Memory B cell (primary cell): Measurements from ENCODE around the gene DOCK4.

Experiments used
- ATAC-seq: fragments of 150-1000 bp; cut with Tn5 transposase; 2 replicates; pipeline ENCODE4 v1.10.0; 2021; ENCODE audit warnings: low read depth, mild to moderate bottlenecking, moderate library complexity
- DNase-seq, 2 donors: peaks; one replicate each; pipeline ENCODE4 v3.0.0; 2022; ENCODE audit warnings: low spot score in 2 of 2
- H3K27ac Mint-ChIP-seq: one replicate; pipeline ENCODE4 v1.8.0; 2022; ENCODE audit warnings: mild to moderate bottlenecking, moderate library complexity, mixed read lengths
- H3K27me3 Mint-ChIP-seq: one replicate; pipeline ENCODE4 v1.8.0; 2022; ENCODE audit warnings: mixed read lengths
- H3K36me3 Mint-ChIP-seq: one replicate; pipeline ENCODE4 v1.8.0; 2022; ENCODE audit warnings: mild to moderate bottlenecking, mixed read lengths
- H3K4me1 Mint-ChIP-seq: one replicate; pipeline ENCODE4 v1.8.0; 2022; ENCODE audit warnings: mixed read lengths
- H3K4me3 Mint-ChIP-seq: one replicate; pipeline ENCODE4 v1.8.0; 2022; ENCODE audit warnings: mild to moderate bottlenecking, moderate library complexity, mixed read lengths
- H3K9me3 Mint-ChIP-seq: one replicate; pipeline ENCODE4 v1.8.0; 2022; ENCODE audit warnings: mixed read lengths

Gene DOCK4

GRCh38 chr7:111762799-111763198, 443.4 kb downstream of the DOCK4 start:
- ATAC-seq = no peak
- Mint-ChIP-seq H3K27ac (no peak overlapping the region), H3K4me1 (no peaks in the 10 kb centered on the region)

DNA sequence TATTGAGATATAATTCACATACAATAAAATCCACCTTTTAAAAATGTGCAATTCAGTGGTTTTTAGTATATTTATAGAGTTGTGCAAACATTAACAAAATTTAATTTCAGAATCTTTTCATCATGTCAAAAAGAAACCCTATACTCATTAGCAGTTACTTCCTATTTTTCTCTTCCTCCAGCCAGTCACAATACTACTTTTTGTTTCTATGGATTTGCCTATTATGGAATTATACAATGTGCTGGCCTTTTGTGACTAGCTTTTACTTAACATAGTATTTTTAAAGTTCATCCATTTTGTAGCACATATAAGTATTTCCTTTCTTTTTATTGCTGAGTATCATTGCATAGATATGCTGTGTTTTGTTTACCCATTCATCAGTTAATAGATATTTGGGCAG, 444.0 kb downstream of the DOCK4 start:
- no peak for DNase-seq
- H3K4me1 Mint-ChIP-seq = no peaks in the 10 kb centered on the region
- H3K27ac Mint-ChIP-seq = no peak overlapping the region
- H3K36me3 Mint-ChIP-seq = no peaks in the 10 kb centered on the region
- no peaks in the 10 kb centered on the region for H3K27me3 Mint-ChIP-seq
- no peak overlapping the region for H3K4me3 Mint-ChIP-seq
- no peak for ATAC-seq
- no peaks in the 10 kb centered on the region for H3K9me3 Mint-ChIP-seq

More at GRCh38 chr7:111762799-111763198, 443.4 kb downstream of the DOCK4 start:
- H3K27me3 Mint-ChIP-seq = no peaks in the 10 kb centered on the region
- H3K9me3 Mint-ChIP-seq = no peaks in the 10 kb centered on the region
- H3K4me3 Mint-ChIP-seq = no peak overlapping the region
- no peak for DNase-seq
- no peaks in the 10 kb centered on the region for H3K36me3 Mint-ChIP-seq

- peaks cover 6% of the 10 kb centered on the region for H3K27me3 Mint-ChIP-seq
These were observed 446.2 kb downstream of the DOCK4 start for GRCh38 chr7:111760043-111760442.

DNA sequence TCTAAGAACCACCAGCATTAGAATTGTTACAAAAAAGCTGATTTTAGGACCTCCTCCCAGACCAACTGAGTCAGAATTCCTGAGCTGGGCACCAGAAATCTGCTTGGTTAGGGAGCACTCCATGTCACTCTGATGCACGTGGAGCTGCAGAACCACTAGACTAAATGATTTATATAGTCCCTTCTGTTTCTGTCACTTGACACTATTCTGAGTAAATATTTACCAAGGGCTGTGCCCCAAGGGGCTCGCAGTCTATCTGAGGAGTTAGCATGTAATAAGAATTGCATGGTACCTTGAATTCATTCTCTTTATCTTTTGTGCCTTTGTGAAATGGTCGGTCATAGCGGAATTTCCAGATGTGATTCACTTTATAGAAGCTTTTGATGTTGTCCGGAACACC, 447.9 kb downstream of the DOCK4 start:
- Mint-ChIP-seq H3K27ac (no peak overlapping the region), H3K36me3 (no peaks in the 10 kb centered on the region), H3K4me1 (no peaks in the 10 kb centered on the region), H3K4me3 (no peak overlapping the region), H3K27me3 (peaks cover 6% of the 10 kb centered on the region), H3K9me3 (no peaks in the 10 kb centered on the region)
- DNase-seq = no peak
- no peak for ATAC-seq

More at GRCh38 chr7:111760043-111760442, 446.2 kb downstream of the DOCK4 start:
- Mint-ChIP-seq H3K9me3 (no peaks in the 10 kb centered on the region), H3K4me3 (no peak overlapping the region), H3K4me1 (no peaks in the 10 kb centered on the region), H3K27ac (no peak overlapping the region), H3K36me3 (no peaks in the 10 kb centered on the region)
- ATAC-seq = no peak
- DNase-seq = no peak

DNA sequence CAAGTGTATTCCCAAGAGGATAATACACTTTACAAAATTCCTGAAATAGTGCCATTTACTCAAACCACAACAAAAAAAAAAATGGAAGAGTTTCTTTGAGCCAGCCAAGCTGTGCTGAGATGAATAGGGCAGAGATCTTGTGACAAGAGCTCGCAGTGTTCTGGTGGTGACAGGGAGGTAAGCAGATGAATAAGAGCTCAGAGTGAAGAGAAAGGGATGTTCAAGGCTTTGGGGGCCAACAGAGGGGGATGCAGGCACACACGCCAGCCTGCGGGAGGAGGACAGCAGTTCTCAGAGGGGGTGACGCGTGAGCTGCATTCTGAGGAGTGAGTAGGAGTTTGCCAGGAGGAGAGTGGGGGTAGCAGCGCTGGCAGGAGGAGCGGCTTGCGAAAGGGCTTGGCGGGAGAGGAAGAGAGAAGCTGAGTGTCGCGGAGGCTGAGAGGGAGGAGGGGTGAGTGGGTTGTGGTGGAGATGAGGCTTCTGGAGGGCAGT, 449.5 kb downstream of the DOCK4 start:
- H3K36me3 Mint-ChIP-seq = no peaks in the 10 kb centered on the region
- no peaks in the 10 kb centered on the region for H3K4me1 Mint-ChIP-seq
- no peak overlapping the region for H3K27ac Mint-ChIP-seq
- ATAC-seq (no peak), DNase-seq (no peak)
- no peak overlapping the region for H3K4me3 Mint-ChIP-seq
- peaks cover 6% of the 10 kb centered on the region for H3K27me3 Mint-ChIP-seq
- no peaks in the 10 kb centered on the region for H3K9me3 Mint-ChIP-seq

DNA sequence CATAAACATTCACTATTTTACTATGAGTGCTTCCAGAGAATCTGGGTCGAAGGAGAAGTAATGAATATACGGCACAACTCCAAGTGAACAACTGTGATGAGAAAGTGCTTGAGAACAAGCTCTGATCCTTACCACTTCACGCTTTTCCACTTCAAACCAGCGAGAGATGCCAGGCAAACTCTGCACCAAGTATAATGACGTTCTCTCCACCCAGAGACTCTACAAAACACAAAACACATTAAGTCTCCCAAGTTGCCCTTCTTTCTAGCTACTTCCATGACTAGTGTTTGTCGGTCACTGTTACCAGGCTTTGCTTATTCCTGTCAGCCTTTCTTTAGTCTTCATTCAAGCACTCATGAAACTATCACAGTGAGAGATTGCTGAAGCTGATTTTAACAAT, 450.8 kb downstream of the DOCK4 start:
- peaks cover 6% of the 10 kb centered on the region for H3K27me3 Mint-ChIP-seq
- H3K4me1 Mint-ChIP-seq = no peaks in the 10 kb centered on the region
- no peak overlapping the region for H3K27ac Mint-ChIP-seq
- ATAC-seq = no peak
- DNase-seq = no peak
- no peak overlapping the region for H3K4me3 Mint-ChIP-seq
- no peaks in the 10 kb centered on the region for H3K9me3 Mint-ChIP-seq
- H3K36me3 Mint-ChIP-seq = no peaks in the 10 kb centered on the region

DNA sequence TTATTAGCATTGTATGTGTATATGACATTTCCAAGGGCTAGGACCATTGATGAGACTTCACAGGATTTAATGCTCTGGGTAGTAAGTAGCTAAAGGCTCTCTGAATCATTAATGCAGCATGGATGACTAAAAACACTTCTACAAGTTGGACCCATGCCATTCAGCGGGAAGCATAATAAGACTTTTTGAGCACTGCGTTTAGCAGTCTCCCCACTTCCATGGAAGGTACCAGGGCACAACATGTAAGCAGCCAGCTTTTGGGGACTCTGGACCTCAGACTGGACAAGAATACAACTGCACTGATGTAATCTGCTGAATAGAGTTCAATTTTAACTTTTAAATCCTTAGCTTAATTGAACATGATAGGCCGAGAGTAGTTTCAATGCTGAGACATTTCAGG, 452.2 kb downstream of the DOCK4 start:
- no peak for DNase-seq
- Mint-ChIP-seq H3K36me3 (no peaks in the 10 kb centered on the region), H3K4me1 (no peaks in the 10 kb centered on the region)

DNA sequence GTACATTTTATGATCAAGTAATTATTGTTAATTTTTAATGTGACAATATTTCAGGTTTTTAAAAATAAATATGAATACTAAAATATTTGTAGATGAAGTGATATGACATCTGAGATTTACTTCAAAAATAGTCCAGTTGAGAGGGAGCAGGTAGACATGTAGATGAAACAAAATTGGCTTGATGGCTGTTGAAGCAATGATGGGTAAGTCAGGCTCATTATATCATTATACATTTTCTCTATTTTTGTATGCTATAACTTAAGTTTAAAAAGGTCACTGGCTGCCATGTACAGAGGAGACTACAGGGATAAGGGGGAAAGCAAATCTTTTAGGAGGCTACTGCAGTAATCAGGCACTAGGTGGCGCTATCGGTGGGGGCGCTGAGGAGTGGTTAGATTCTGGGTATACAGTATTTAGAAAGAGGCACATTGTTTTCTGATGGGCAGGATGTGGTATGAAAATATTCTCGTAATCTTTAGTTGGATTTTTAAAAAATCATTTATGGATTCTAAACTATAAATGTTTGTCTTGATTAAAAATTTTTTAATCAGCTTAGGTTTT, 454.1 kb downstream of the DOCK4 start:
- ATAC-seq = peak; percentile 35

More for the DNA sequence above, 452.2 kb downstream of the DOCK4 start:
- Mint-ChIP-seq H3K4me3 (no peak overlapping the region), H3K9me3 (no peaks in the 10 kb centered on the region), H3K27me3 (peaks cover 6% of the 10 kb centered on the region), H3K27ac (no peak overlapping the region)
- ATAC-seq = no peak

DNA sequence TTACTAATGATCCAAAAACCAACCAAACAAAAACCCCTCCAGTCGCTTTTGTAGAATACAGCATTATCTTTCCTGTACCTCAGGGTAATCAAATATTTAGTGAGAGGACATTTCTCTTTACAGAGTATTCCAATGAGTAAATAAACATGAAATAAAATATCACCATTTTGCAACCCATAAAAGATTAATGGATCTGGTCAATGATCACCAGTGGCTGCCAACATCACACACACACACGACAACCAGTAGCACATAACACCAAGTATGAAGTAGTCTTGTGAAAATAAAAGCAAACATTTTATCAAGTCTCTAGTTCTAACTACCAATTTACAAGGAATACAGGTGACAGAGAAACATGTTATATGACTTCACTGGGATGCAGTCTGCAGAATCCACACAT, 455.3 kb downstream of the DOCK4 start:
- ATAC-seq = no peak
- H3K4me3 Mint-ChIP-seq = no peak overlapping the region
- H3K27ac Mint-ChIP-seq = no peak overlapping the region
- peaks cover 2% of the 10 kb centered on the region for H3K9me3 Mint-ChIP-seq
- no peak for DNase-seq
- H3K4me1 Mint-ChIP-seq = no peaks in the 10 kb centered on the region
- H3K36me3 Mint-ChIP-seq = no peaks in the 10 kb centered on the region
- peaks cover 6% of the 10 kb centered on the region for H3K27me3 Mint-ChIP-seq

More for the DNA sequence above, 454.1 kb downstream of the DOCK4 start:
- Mint-ChIP-seq H3K27me3 (peaks cover 10% of the 10 kb centered on the region), H3K36me3 (no peaks in the 10 kb centered on the region), H3K9me3 (peaks cover 2% of the 10 kb centered on the region), H3K4me1 (no peaks in the 10 kb centered on the region), H3K4me3 (no peak overlapping the region), H3K27ac (no peak overlapping the region)
- DNase-seq = peak; percentile 17 to 19

DNA sequence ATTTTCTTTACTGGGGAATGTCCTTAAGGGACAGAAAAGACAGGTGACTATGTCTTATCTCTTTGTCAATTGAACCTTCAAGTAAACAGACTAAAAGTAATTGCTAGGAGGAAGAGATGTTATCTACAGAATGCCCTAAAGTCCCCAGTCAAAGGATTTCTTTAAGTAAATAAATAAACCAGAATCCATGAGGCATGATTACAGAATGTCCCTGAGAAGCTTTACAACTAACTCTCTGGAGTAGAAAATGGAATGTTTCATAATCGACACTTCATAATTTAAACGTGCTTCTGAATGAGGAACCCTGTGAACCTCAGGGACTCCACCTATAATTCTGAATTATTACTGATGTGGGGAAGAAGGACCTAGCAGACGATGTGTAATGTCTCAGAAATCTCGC, 456.0 kb downstream of the DOCK4 start:
- Mint-ChIP-seq H3K4me3 (no peak overlapping the region), H3K9me3 (peaks cover 2% of the 10 kb centered on the region), H3K27me3 (peaks cover 4% of the 10 kb centered on the region), H3K4me1 (no peaks in the 10 kb centered on the region), H3K27ac (no peak overlapping the region), H3K36me3 (no peaks in the 10 kb centered on the region)
- no peak for ATAC-seq
- DNase-seq = no peak

GRCh38 chr7:111749625-111750024, 456.6 kb downstream of the DOCK4 start:
- H3K27ac Mint-ChIP-seq = no peak overlapping the region
- H3K27me3 Mint-ChIP-seq = peaks cover 4% of the 10 kb centered on the region

GRCh38 chr7:111747718-111748117, 458.5 kb downstream of the DOCK4 start:
- DNase-seq (no peak), ATAC-seq (no peak)
- H3K27ac Mint-ChIP-seq = no peak overlapping the region
- H3K27me3 Mint-ChIP-seq = peaks cover 4% of the 10 kb centered on the region
- no peaks in the 10 kb centered on the region for H3K36me3 Mint-ChIP-seq
- no peak overlapping the region for H3K4me3 Mint-ChIP-seq
- peaks cover 2% of the 10 kb centered on the region for H3K9me3 Mint-ChIP-seq
- H3K4me1 Mint-ChIP-seq = no peaks in the 10 kb centered on the region

More at GRCh38 chr7:111749625-111750024, 456.6 kb downstream of the DOCK4 start:
- Mint-ChIP-seq H3K4me1 (no peaks in the 10 kb centered on the region), H3K36me3 (no peaks in the 10 kb centered on the region), H3K9me3 (peaks cover 2% of the 10 kb centered on the region), H3K4me3 (no peak overlapping the region)
- ATAC-seq (no peak), DNase-seq (no peak)

GRCh38 chr7:111746950-111747349, 459.2 kb downstream of the DOCK4 start:
- no peak for DNase-seq
- Mint-ChIP-seq H3K27me3 (peaks cover 4% of the 10 kb centered on the region), H3K27ac (no peak overlapping the region), H3K4me3 (no peak overlapping the region), H3K4me1 (peaks cover under 1% of the 10 kb centered on the region), H3K36me3 (no peaks in the 10 kb centered on the region), H3K9me3 (peaks cover 2% of the 10 kb centered on the region)
- ATAC-seq = no peak

DNA sequence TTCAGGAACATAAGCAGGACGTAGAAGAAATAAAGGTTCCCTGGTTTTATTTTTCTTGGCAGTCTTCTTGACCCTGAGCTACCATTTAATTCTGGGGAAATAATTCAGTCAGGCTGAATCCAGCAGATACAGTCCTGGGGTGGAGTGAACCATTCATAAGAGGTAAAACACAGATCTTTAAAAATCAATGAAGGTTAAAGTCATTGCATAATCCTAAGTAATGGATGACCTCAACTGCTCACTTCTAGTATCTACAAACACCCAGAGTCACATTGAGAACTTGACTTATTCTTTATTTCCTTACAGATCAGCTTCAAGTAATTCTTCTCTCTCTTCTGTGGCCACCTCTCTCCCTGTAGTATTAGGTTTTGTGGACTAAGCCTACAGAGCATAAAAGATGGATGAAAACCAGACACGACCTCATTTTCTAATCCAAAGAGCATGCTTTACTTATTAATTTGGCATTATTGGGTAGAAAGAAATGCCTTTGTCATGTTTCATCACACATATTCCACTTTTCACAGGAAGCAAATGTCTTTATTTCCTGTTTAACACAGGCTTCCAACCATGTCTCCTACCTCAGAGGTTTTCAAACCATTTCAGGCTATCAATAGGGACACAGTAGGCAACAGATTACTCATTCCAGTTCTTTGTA, 461.6 kb downstream of the DOCK4 start:
- Mint-ChIP-seq H3K27me3 (peaks cover 6% of the 10 kb centered on the region), H3K4me1 (peaks cover 2% of the 10 kb centered on the region), H3K27ac (no peak overlapping the region), H3K9me3 (peaks cover 2% of the 10 kb centered on the region), H3K4me3 (no peak overlapping the region), H3K36me3 (no peaks in the 10 kb centered on the region)
- DNase-seq (no peak), ATAC-seq (no peak)
